ENCODE data around the gene SLC6A1. TPM values are rescaled to one million over a fixed set of nuclear protein-coding genes. Genes with fewer than 3 reads are reported as not detected.

SLC6A1 gene
- total RNA-seq, 1 donor from 2014 or later = 0.52 TPM

DNA sequence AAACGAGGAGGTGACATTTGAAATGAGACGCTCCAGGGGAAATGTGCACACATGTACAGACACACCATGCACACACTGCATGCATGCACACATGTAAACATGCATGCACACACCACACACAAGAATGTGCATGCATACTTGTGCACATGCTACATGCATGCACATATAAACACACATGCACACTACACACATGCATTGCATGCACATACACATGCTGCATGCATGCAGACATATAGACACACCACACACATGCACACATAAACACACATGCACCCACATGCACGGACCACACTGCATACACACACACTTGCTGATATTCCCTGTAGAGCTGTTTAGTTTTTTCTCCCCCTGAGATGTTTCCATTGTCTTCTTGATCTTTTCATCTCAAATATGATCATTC, 37.8 kb upstream of the SLC6A1 start:
- Histone ChIP-seq H3K4me2 (no peak overlapping the region), H3K27ac (no peak overlapping the region), H3F3A (ENCODE audit: low read depth) (no peaks in the 10 kb centered on the region), H4K20me1 (ENCODE audit: low read depth) (no peaks in the 10 kb centered on the region), H3K27me3 (no peaks in the 10 kb centered on the region), H3K4me3 (no peak overlapping the region), H2AFZ (replicated peaks) (no peak overlapping the region), H3K9me3 (ENCODE audit: low read depth) (no peaks in the 10 kb centered on the region), H3K36me3 (no peaks in the 10 kb centered on the region), H3K79me2 (ENCODE audit: low read depth) (no peaks in the 10 kb centered on the region), H3K4me1 (no peaks in the 10 kb centered on the region), H3K9ac (no peak overlapping the region)
- H3K27me3 Mint-ChIP-seq (ENCODE audit: insufficient read depth, low read depth) = peaks cover 7% of the 10 kb centered on the region
- no peaks in the 10 kb centered on the region for H3K36me3 Mint-ChIP-seq
- TF ChIP-seq EZH2 (IDR thresholded peaks at IDR 0.05) (no peak), EZH2phosphoT487 (IDR thresholded peaks at IDR 0.05) (no peak)
- TF ChIP-seq, protein P1, sequence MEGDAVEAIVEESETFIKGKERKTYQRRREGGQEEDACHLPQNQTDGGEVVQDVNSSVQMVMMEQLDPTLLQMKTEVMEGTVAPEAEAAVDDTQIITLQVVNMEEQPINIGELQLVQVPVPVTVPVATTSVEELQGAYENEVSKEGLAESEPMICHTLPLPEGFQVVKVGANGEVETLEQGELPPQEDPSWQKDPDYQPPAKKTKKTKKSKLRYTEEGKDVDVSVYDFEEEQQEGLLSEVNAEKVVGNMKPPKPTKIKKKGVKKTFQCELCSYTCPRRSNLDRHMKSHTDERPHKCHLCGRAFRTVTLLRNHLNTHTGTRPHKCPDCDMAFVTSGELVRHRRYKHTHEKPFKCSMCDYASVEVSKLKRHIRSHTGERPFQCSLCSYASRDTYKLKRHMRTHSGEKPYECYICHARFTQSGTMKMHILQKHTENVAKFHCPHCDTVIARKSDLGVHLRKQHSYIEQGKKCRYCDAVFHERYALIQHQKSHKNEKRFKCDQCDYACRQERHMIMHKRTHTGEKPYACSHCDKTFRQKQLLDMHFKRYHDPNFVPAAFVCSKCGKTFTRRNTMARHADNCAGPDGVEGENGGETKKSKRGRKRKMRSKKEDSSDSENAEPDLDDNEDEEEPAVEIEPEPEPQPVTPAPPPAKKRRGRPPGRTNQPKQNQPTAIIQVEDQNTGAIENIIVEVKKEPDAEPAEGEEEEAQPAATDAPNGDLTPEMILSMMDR (IDR thresholded peaks at IDR 0.05) = no peak
- H3K9me3 Mint-ChIP-seq = no peaks in the 10 kb centered on the region
- H3K27ac Mint-ChIP-seq = peak overlapping the region; percentile 47
- no peak overlapping the region for H3K4me3 Mint-ChIP-seq
- DNase-seq (ENCODE audit: low spot score) = no peak
- peaks cover 22% of the 10 kb centered on the region for H3K4me1 Mint-ChIP-seq

DNA sequence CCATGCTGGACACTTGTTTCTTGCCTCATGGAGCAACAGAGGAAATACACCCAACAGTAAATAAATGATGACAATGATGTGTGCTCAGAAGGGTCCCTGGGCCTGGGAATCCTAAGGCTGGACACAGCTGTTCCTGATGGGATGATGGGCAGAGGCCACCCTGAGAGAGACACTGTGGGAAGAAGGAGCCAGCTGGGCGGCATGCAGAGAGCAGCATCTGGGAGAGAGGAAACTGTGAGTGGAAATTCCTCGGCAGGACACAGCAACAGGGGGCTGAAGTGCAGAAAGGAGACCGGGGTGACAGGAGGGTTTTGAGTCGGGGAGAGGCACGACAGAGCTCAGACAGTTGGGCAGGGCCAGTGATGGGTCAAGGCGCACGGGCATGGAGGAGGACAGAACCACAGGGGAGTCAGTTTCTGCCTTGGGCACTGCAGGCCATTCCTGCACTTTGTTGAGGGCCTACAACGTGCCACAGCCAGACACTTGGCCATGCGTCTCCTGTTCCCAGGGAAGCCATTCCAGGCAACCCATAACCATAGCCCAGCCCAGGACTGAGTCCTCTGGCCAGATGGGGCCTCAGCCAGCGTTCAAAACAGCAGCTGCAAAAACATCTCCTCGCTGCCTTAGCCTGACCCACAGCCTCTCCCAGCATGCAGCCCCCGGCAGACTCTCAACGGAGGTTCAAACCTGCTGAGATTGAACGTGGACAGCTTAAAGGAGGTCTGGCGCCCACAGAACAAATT, 36.7 kb upstream of the SLC6A1 start:
- no peaks in the 10 kb centered on the region for H3K4me1 ChIP-seq
- no peaks in the 10 kb centered on the region for H3K9me3 Mint-ChIP-seq
- no peak overlapping the region for H3K4me3 Mint-ChIP-seq
- no peaks in the 10 kb centered on the region for H3K36me3 Mint-ChIP-seq
- H3K4me2 ChIP-seq = no peak overlapping the region
- DNase-seq (ENCODE audit: low spot score) = no peak
- no peak overlapping the region for H3K27ac Mint-ChIP-seq
- H3K4me3 ChIP-seq = no peak overlapping the region
- no peak overlapping the region for H3K27ac ChIP-seq
- H3K79me2 ChIP-seq (ENCODE audit: low read depth) = no peaks in the 10 kb centered on the region
- H2AFZ ChIP-seq (replicated peaks) = no peak overlapping the region
- H3K9ac ChIP-seq = no peak overlapping the region
- no peaks in the 10 kb centered on the region for H3K9me3 ChIP-seq (ENCODE audit: low read depth)
- peaks cover 22% of the 10 kb centered on the region for H3K4me1 Mint-ChIP-seq
- no peaks in the 10 kb centered on the region for H3K36me3 ChIP-seq
- TF ChIP-seq, protein P1 (IDR thresholded peaks at IDR 0.05) = no peak
- TF ChIP-seq EZH2 (IDR thresholded peaks at IDR 0.05) (no peak), EZH2phosphoT487 (IDR thresholded peaks at IDR 0.05) (no peak)
- no peaks in the 10 kb centered on the region for H3F3A ChIP-seq (ENCODE audit: low read depth)
- H3K27me3 ChIP-seq = no peaks in the 10 kb centered on the region
- no peaks in the 10 kb centered on the region for H4K20me1 ChIP-seq (ENCODE audit: low read depth)
- H3K27me3 Mint-ChIP-seq (ENCODE audit: insufficient read depth, low read depth) = peaks cover 7% of the 10 kb centered on the region

DNA sequence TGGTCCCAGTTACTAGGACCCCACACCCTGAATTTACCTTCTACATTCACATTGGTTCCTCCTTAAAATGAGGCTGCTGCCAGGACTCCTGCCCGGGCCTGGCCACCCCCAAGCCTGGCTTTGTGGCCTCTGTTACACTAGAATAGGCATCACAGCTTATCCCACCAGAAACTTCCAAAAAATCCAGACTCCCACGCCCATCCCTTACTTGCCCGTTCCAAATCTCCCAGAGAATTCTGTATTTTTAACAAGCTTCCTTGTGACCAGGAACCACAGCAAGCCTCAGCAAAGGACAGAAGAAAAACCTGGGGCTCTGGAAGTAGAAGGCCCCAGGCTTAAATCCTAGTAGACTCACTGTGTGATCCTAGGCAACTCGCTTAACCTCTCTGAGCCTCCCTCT, 36.0 kb upstream of the SLC6A1 start:
- Histone ChIP-seq H4K20me1 (ENCODE audit: low read depth) (no peaks in the 10 kb centered on the region), H3K27ac (no peak overlapping the region), H3K27me3 (no peaks in the 10 kb centered on the region), H3K4me1 (no peaks in the 10 kb centered on the region), H3K9me3 (ENCODE audit: low read depth) (no peaks in the 10 kb centered on the region), H3K36me3 (no peaks in the 10 kb centered on the region), H3F3A (ENCODE audit: low read depth) (no peaks in the 10 kb centered on the region), H2AFZ (replicated peaks) (no peak overlapping the region), H3K4me2 (no peak overlapping the region), H3K4me3 (no peak overlapping the region), H3K79me2 (ENCODE audit: low read depth) (no peaks in the 10 kb centered on the region), H3K9ac (no peak overlapping the region)
- H3K27me3 Mint-ChIP-seq (ENCODE audit: insufficient read depth, low read depth) = peaks cover 7% of the 10 kb centered on the region
- H3K4me3 Mint-ChIP-seq = no peak overlapping the region
- no peak for DNase-seq (ENCODE audit: low spot score)
- H3K4me1 Mint-ChIP-seq = peaks cover 22% of the 10 kb centered on the region
- no peaks in the 10 kb centered on the region for H3K36me3 Mint-ChIP-seq
- H3K27ac Mint-ChIP-seq = no peak overlapping the region
- TF ChIP-seq, protein P1 (IDR thresholded peaks at IDR 0.05) = no peak
- TF ChIP-seq EZH2phosphoT487 (IDR thresholded peaks at IDR 0.05) (no peak), EZH2 (IDR thresholded peaks at IDR 0.05) (no peak)
- no peaks in the 10 kb centered on the region for H3K9me3 Mint-ChIP-seq
